ENCODE data around the gene INPP5A.

DNA sequence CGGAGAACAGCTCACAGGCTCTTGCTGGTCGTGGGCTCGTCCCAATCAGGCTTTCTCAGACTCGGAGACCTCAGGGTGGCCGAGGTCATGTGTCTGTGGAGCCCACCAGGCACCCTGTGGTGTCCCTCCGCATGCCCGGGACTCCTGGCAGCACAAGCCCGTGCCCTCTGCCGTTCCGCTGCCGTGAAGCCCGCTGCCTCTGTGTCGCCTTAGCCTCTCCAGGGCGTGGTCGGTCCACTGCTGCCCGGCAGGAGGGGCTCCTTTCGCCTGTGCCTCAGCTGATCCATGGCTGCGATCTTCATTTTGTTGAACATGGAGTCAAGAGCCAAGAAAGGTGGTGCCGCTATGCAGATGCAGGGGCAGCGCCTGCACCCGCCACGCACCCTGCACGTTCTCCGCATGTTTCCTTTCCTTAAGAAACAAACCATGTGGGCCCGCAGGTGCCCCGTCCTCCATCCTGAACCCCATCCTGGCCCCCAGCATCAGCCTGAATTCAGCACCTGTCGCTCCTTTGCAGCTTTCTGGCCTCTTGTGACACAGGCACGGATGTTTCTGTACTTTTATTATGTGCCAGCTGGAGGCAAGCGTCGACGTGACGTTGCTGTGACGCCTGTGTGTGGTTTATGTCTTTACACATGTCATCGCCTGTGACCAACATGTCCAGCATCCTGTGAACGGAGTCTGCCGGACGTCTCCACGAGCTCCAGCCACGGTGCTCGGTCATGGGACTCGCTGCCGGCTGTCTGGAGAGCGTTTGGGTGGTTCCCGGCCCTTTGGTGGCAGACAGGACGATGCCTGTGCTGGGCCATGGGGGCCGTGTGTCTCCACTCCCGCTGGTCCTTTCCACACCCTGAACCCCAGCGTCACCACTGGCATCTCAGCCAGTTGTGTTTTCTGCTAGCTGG is 178.4 kb downstream of the INPP5A start:
- no peak for TF ChIP-seq EP300 (IDR thresholded peaks at IDR 0.05)
- TF ChIP-seq, protein P1, sequence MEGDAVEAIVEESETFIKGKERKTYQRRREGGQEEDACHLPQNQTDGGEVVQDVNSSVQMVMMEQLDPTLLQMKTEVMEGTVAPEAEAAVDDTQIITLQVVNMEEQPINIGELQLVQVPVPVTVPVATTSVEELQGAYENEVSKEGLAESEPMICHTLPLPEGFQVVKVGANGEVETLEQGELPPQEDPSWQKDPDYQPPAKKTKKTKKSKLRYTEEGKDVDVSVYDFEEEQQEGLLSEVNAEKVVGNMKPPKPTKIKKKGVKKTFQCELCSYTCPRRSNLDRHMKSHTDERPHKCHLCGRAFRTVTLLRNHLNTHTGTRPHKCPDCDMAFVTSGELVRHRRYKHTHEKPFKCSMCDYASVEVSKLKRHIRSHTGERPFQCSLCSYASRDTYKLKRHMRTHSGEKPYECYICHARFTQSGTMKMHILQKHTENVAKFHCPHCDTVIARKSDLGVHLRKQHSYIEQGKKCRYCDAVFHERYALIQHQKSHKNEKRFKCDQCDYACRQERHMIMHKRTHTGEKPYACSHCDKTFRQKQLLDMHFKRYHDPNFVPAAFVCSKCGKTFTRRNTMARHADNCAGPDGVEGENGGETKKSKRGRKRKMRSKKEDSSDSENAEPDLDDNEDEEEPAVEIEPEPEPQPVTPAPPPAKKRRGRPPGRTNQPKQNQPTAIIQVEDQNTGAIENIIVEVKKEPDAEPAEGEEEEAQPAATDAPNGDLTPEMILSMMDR (IDR thresholded peaks at IDR 0.05): no peak

Measured in sigmoid colon (tissue), 4 donors.